Measurements from ENCODE around the gene IFITM10.

IFITM10 gene

DNA sequence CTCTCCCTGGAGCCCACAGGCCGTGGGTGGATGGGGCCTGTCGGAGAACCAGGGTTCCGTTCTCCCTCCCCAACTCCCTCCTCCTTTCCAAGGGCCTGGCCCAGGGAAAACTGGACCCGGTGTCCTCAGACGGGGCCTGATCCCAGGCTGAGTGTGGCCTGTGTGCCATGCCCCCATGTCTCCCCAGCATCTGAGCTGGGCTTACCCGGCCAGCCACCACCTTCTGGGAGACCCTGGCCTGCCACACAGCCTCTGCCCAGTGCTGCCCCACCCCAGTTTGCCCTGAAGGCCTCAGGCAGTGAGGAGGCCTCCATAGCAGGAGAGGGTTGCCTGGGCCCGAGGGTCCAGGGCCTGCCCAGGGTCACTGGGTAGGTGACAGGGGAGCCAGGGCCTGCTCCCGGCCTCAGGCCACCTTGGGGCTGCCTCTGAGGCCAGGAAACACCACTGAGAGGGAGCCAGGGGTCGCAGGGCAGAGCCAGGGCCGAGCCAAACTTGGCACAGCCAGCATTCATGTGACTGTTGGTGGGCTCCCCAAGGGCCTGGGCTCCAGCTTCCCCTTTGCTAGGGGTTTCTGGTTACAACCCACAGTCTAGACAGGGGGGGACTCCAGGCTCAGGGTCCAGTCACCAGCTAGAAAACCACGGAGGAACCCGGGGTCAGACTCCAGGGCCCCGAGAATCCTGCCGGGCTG is 590 bp upstream of the IFITM10 start:
- FAIRE-seq, result no peak

DNA sequence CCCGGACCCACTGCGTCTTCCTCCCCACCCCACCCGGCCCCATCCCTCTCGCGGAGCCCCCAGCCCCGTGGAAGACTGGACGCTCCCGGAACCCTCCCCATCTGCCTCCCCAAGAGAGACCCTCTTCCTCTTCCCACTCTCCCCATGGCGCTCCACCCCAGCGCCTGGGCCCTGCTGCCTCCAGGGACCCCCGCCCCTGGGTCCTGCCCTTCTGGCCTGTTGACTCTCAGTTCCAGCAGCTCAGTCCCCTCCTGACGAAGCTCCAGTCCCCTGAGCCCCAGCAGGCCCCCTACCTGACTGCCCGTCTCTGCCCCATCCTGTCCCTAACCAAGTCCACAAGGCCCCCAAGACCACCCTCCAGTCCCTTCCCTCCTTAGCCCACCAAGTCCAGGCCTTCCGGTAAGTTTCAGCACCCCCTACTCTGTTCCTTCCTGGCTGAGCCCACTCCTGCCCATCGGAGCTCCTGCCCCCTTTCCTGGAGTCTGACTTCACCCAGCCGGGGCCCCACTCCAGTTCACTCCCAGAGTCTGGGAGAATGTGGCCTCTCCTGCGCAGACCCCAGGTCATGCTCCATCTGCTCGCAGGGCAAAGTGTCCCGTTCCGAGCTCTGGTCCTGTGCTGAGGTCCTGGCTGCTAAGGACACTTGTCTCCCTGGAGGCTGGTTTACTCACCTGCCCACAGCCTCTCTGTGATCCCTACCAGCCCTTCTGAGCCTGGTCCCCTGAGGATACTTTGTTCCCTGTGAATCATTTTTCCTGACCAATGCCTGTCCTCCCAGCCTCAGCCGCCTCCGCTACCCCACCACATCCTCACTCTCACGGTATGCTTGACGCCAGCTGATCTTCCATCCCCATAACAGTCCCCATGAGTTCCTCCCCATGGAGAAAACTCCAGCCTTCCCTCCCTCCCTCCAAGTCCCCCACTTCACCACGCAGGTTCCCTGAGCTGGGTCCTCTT is 722 bp downstream of the IFITM10 start:
- no peak for FAIRE-seq

DNA sequence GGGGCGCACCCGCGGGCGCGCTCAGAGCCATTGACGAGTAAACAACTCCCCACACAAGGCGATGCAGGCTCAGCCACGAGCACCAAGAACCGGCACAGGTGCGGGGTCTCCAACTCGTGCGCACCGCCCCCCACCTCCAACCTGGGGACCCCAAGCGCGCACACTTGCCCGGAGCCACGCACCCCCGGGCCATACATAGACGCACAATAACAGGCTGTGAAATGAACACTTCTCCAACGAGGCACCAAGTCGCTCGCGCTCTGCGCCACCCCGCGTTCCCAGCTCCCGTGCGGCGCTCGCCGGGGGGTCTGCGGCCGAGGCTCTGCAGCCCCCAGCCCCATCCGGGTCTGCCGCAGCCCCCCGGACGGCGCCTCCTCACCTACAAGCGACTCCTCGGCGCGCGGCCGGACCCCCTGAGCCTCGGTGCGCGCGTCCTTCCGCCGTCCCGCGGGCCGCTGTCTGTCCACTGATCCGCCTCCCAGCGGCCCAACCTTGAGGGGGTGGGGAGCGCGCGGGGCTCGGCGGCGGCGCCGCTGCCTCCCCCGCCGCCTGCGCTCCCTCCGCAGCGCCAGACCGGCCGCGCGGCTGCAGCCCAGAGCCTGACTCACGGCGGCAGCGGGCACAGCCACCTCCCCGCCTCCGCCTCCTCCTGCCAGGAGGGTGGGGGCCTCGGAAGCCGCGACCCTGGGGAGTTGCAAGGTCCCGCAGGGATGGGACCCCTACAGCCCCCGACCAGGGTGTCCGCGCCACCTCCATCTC is 1.6 kb downstream of the IFITM10 start:
- no peak for FAIRE-seq

DNA sequence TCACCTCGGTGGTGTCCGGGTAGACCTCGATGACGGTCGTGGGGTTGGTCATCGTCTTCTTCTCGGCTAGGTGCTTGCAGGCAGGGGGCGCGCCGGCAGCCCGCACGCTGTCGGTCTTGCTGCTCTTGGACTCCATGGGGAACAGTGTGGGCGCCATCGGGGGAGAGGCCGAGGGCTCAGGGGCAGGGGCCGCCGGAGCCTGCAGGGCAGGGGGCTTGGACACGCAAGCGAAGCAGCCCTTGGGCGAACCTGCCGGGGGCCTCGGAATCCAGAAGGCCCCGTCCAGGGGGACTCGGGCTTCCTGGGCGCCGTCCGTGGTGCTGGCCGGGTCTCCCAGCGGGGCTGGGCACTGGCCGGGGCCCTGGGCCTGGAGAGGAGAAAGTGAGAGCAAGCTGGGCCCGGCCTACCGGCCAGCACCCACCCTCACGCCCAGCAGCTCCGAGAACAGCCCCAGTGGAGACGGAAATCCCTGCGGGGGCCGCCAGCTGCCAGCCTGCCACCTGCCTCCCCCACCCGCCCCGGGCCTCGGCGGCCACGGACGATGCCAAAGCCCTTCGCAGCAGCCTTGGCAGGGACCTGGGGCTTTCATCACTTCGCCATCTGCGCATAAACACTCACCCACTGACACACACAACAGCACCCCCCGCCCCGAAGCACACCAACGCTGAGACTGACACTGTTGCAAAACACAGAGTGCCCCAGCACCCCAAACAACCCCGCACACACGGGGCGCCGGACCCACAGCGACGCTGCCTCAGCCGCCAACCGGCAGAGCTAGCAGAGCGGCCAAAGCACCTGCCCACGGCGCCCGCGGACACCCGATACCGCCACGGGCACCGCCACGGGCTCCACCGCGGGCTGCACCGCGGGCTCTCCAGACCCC is 2.4 kb downstream of the IFITM10 start:
- FAIRE-seq, result no peak

DNA sequence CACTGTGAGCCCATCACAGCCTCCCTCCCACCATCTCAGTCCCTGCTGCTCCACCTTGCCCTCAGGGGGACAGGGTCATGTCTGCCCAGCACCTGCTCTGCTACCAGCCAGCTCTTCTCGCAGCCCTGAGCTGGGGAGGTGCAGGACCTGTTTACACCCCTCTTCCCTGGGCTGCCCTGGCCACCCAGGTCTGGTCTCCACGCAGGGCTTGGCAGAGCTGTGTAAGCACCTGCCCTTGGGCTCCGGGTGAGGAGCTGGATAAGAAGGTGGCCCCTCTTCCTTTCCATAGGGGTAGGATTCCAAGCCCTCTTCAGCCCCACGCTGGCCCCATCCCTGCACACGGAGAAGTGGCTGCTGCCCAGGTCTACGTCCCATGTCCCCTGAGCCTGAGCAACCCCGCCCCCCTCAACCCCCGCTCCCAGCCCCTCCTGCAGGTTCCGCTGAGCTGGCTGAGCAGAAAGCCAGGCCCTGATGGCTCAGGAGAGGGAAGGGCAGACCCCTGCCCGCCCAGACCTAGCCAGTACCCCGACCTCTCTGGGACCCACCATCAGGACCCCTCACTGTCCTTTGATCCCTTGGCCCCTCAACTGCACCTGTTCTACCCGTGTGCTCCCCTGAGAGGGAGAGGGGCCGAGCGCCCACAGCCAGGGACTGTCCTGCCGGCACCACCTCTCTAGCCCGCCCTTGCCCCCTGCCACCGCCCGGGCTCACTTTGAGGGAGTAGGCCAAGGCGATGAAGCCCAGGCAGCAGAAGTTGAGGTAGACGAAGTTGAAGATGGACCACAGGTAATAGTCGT is 3.2 kb downstream of the IFITM10 start:
- FAIRE-seq, result no peak

DNA sequence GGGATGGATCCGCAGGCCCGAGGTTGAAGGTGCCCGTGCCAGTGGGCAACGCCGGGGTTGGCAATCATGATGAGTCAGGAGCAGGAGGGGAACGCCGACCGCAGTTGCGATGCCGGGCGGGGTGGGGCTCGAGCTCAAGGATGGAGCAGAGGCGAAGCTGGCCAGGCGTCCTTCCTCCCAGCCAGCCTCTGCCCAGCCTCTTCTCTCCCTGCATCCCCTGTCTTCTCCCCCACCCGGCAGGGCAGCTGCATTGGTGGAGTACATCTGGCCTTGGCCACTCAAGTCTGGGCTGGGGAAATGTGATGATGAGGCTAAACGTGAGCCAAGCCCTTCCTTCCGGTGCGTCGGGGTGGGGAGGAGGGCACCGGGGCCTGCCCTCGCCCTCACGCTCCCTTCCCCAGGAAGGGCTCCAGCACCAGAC is 3.9 kb downstream of the IFITM10 start:
- FAIRE-seq, result no peak

DNA sequence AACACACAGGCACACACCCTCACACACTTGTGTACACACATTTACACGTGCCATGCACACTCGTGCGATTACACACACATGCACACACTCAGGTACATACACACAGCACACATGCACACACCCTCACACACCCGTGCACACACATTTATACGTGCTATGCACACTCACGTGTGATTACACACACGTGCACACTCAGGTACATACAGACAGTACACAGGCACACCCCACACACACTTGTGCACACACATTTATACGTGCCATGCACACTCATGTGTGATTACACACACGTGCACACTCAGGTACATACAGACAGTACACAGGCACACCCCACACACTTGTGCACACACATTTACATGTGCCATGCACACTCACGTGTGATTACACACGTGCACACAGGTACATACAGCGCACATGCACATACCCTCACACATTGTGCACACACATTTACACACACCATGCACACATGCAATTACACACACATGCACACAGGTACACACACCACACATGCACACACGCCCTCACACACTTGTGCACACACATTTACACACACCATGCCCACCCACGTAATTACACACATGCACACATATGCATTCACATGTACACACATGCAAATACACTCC is 4.6 kb downstream of the IFITM10 start:
- no peak for FAIRE-seq

DNA sequence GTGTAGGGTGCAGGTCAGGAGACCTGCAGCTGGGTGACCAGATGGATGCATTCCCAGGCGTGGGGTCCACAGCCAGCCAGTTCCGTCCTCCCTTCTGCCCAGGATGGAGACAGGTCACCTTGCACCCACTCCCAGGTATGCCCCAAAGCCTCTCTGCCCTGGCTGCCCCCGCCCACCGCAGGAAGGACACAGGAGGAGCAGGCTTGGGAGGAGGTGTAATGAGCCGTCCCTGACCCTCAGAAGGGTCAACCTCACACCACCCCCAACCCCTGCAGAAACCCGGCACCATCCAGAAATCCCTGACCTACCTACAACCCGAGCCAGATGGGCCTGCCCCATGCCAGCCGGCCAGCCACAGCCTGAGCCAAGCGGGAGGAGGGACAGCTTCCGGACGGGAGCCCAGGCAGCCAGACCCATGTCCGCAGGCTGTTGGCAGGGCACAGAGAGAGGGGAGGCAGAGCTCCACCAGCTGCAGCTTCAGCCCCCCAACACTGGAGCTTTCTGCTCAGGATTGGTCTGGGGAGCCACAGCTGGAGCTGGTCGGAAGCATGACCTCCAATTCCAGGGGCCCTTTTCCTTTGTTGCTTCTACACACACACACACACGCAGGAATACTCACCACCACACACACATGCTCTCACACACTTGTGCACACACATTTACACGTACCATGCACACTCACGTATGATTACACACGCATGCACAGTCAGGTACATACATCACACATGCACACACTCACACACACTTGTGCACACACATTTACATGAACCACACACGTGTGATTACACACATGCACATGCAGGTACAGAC is 5.3 kb downstream of the IFITM10 start:
- FAIRE-seq, result no peak

DNA sequence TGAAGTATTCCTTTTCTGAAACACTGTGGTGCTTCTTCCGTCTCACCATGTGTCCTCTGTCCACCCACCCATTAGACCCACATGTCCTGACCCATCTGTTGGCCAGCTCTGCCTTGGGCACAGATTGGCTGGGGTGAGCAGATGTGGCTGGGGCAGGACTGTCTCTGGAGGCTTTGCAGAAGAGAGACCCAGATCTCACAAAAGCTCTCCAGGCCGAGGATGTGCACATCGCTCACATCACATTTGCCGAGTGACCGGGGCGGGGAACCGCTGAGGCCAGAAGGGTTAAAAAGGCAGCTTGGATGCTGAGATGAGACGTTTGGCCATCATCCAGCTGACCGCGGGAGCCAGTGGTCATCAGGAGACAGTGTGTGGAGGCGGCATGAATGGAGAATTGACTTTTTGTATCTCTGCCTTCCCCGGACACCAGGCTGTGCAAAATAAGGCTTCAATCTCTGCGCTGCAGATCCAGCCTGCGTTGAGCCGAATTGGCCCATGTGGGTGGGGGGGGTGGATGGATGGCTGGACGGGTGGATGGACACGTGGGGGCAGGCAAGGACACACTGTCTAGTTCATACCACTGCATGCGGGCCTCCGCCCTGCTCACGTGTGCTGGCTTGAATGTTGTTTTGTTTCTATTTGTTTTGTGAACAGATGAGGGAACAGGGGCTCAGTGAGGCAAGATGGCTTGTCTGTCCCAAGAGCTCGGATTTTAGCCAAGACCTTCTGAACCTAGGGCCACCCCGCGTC is 6.1 kb downstream of the IFITM10 start:
- no peak for FAIRE-seq

DNA sequence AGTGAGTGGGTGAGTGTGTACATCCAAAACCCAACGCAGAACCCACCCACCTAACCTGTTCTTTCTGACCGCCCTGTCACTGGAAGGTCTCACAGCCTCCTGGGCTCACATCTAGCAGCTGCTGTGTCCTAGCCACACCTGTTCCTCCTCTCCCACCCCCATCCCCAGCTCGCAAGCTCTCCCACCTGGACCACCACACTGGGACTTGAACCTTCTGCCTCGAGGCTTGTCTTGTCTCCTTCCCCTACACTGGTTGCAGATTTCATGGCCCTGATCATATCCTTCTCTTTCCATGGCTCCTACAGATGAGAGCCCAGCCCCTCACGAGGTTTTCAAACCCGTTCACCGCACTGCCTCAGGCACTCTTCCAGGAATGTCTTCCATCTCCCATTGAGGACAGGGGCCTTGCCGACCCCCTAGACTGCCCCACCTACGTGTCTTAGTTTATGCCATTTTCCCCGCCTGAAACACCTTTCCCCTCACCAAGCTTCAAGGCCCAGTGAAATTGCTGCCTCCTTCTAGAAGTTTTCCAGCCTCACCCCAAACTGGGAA is 6.7 kb downstream of the IFITM10 start:
- FAIRE-seq, result no peak

DNA sequence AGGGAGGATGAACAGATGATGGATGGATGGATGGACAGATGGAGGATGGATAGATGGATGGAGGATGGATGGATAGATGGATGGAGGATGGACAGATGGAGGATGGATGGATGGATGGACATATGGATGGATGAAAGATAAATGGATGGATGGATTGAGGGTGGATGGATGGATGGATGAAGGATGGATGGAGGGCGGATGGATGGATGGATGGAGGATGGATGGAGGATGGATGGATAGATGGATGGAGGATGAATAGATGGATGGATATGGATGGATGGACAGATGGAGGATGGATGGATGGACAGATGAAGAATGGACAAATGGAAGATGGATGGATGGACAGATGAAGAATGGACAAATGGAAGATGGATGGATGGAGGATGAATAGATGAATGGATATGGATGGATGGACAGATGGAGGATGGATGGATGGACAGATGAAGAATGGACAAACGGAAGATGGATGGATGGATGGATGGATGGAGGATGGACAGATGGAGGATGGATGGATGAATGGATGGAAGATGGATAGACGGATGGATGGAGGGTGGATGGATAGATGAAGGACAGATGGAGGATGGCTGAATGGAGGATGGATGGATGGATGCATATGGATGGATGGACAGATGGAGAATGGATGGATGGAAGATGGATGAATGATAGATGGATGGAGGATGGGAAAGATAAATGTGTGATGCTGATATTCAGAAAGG is 7.4 kb downstream of the IFITM10 start:
- FAIRE-seq, result no peak

DNA sequence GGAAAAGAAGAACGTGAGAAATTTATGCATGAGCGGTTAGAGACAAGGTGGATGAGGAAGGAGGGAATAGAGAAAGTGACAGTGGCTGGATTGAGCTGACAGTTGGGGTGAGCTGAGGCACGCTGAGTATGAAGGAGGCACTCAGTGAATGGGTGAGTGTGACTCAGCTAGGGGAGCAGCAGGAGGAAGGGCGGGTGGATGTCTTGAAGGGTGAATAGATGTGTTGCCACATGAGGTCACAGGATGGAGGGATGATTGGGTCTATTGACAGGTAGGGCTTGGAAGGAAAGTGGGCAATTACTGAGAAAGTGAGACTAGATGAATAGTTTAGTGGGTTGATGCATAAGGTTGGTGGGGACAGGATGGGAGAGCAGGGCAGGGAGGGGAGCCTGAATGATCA is 8.0 kb downstream of the IFITM10 start:
- FAIRE-seq, result no peak

DNA sequence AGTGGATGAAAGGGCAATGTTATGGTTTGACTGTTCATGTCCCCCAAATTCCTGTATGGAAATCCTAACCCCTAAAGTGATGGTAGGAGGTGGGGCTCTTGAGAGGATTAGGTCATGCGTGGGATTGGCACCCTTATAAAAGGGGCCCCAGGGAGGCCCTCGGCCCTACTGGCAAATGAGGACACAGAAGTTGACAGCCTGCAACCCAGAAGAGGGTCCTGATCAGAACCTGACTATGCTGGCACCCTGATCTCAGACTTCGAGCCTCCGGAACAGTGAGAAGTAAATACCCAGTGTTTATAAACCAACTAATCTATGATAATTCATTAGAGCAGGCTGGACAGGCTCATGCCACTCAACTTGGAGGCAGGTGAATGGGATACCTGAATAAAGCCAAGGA is 8.7 kb downstream of the IFITM10 start:
- FAIRE-seq, result no peak

DNA sequence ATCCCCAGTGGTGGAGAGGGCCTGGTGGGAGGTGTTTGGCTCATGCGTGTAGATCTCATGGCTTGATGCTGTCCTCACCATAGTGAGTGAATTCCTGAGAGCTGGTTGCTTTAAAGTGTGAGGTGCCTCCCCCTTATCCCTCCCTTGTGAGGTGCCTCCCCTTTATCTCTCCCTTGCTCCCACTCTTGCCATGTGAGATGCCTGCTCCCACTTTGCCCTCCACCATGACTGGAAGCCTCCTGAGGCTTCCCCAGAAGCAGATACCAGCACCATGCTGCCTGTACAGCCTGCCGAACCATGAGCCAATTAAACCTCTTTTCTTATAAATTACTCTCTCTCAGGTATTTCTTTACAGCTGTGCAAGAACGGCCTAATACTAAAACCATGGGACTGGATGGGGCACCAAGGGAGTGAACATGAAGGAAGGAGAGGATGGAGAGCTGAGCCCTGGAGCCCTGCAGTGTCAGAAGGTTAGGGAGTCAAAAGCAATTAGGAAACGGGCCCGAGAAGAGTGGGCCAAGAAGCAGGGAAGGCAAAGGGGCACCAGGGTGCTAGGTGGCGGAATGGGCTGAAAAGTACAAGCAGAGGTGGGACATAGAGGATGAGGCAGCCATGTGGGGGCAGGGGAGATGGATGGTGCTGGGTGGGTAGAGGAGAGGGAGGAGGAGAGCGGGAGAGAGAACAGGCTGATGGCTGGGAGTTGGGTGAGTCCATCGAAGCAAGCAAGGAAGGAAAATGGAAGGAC is 9.4 kb downstream of the IFITM10 start:
- FAIRE-seq, result no peak

DNA sequence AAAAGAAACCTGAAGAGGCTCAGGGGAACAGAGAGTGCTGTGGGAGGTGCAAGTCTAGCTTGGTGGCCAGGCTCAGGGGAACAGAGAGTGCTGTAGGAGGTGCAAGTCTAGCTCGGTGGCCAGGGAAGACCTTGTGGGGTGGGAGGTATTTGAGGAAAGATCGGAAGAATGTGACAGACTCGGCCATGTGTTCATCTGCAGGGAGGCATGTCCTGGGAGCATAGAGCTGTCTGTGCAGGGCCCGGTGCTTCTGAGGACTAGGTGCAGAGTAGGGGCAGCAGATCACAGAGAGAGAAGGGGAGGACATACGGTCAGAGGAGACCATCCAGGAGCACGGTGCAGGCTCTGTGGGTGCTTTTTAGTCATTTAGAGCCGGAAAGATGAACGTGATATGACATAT is 10.8 kb downstream of the IFITM10 start:
- FAIRE-seq, result no peak

DNA sequence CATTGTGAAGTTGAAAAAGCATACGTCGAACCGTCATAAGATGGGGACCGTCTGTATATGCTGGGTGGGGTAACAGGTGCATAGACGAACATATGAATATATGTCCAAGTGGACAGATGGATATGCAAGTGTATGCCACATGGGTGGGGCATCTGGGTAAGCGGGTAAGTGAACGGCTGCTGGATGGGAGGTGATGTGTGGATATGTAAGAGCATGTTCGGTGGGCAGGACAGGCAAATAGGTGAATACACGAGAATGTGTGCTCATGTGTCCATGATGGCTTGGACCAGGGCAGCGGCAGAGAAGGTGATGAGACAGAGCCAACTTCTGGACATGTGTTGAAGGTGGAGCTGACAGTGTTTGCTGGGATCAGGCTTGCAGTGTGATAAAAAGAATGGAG is 12.0 kb downstream of the IFITM10 start:
- no peak for FAIRE-seq

DNA sequence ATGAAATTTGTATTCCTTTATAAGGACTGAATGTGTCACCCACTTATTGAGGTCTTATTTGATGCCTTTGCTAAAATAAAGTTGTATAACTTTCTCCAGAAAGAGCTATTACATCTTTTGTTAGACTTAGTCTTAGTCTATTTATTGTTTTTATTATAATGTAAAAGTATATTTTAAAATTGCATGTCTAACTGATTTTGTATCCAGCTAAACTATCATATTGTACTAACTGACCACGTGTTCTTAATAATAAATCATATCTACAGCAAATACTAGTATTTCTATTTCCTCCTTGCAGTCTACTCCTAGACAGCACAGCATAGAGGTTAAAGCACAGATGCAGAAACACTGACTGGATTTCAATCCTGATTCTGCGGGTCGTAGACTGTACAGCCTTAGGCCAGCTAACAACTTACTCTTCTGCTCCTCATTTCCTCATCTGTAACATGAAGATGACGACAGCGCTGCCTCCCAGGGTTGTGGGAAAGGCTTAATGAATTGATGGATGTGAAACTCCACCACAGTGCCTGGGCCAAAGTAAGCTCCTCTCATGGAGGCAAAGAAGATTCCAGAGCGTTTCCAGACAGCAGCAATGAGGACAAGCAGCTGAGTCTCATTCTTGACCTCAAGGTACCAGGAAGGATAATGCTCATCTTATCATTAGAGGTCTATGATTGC is 13.2 kb downstream of the IFITM10 start:
- FAIRE-seq, result no peak
